Gastrocnemius medialis (tissue), 4 donors: ENCODE measurements around the gene TMEM174. TPM values are rescaled to one million over a fixed set of nuclear protein-coding genes. Genes with fewer than 3 reads are reported as not detected.

ENCODE experiments used
- ATAC-seq, 2 donors: fragments of 150-250 bp; one replicate each; pipeline ENCODE4 v1.9.1; 2016
- DNase-seq, 2 donors: peaks; one replicate each; pipeline ENCODE4 v3.0.0-alpha.2; 2019
- H3K27ac ChIP-seq, 4 donors: fragments of 200-600 bp; sonication (generic); 1 replicate in 1 of 4; 2 replicates in 3 of 4; pipeline ENCODE4 v1.5.1; 2016 to 2018; ENCODE audit warnings: mild to moderate bottlenecking in 2 of 4, moderate library complexity in 1 of 4
- H3K27me3 ChIP-seq, 3 donors: fragments of 200-600 bp; sonication (generic) in 2 of 3; 1 replicate in 1 of 3; 2 replicates in 2 of 3; pipeline versions ENCODE4 v1.5.1 to v1.6.0; 2016 to 2019; ENCODE audit warnings: mild to moderate bottlenecking in 1 of 3, moderate library complexity in 1 of 3
- H3K36me3 ChIP-seq, 2 donors: fragments of 200-600 bp; sonication (generic) in 1 of 2; one replicate each; pipeline ENCODE4 v1.5.1; 2017 to 2018
- H3K4me1 ChIP-seq, 2 donors: fragments of 200-600 bp; sonication (generic) in 1 of 2; one replicate each; pipeline ENCODE4 v1.5.1; 2016 to 2017; ENCODE audit warnings: mild to moderate bottlenecking in 2 of 2
- H3K4me3 ChIP-seq, 4 donors: fragments of 200-600 bp; sonication (generic) in 3 of 4; 1 replicate in 1 of 4; 2 replicates in 3 of 4; pipeline ENCODE4 v1.5.1; 2016 to 2019; ENCODE audit warnings: mild to moderate bottlenecking in 2 of 4
- H3K9me3 ChIP-seq, 3 donors: fragments of 200-600 bp; sonication (generic) in 2 of 3; 1 replicate in 1 of 3; 2 replicates in 2 of 3; pipeline ENCODE4 v1.5.1; 2016 to 2019
- CTCF ChIP-seq, 5 experiments: fragments of 450-650 bp in 3 of 5; fragments of 200-600 bp in 2 of 5; sonication (generic) in 2 of 5; IDR thresholded peaks in 4 of 5; conservative IDR thresholded peaks in 1 of 5; 1 replicate in 4 of 5; 2 replicates in 1 of 5; pipeline ENCODE4 v1.5.1; 2016 to 2019; ENCODE audit warnings: antibody characterized with exemption in 5 of 5, mild to moderate bottlenecking in 3 of 5, moderate library complexity in 3 of 5
- POLR2A ChIP-seq, 2 donors: fragments of 450-650 bp; IDR thresholded peaks; one replicate each; pipeline ENCODE4 v1.6.1; 2017; ENCODE audit warnings: antibody characterized with exemption in 2 of 2, mild to moderate bottlenecking in 2 of 2, moderate library complexity in 2 of 2
- in situ Hi-C, 4 donors: fragments of 200-750 bp; cut with MboI; loops; one replicate each; pipeline versions ENCODE4 v1.15.0 to v1.8.0; 2017; ENCODE audit warnings: low sequenced_read_pairs in 4 of 4
- intact Hi-C: fragments of 100-400 bp; cut with DNase I; formaldehyde crosslinking; loops from one replicate; pipeline ENCODE4 v1.15.1; 2023; ENCODE audit warnings: low total_unique reads
- total RNA-seq, 4 donors: library from RNA; depleted of rRNA; stranded (reverse); fragments of >200 nt; gene quantifications; one replicate each; pipeline versions ENCODE4 v1.1.0 to v1.2.3, GENCODE V29; 2016

TMEM174 gene
- total RNA-seq, 4 donors from 2014 or later: not detected

- H3K27me3 ChIP-seq: peaks cover 0 to 4% (median 4%) of the 10 kb centered on the region in 3 donors
- H3K4me3 ChIP-seq: no peak overlapping the region
- no peak overlapping the region for H3K27ac ChIP-seq
- no peaks in the 10 kb centered on the region for H3K4me1 ChIP-seq
- in situ Hi-C loops (no loop called here), intact Hi-C loops (no loop called here)
- no peaks in the 10 kb centered on the region for H3K9me3 ChIP-seq
- ATAC-seq: no peak
- no peak for DNase-seq
- H3K36me3 ChIP-seq: no peaks in the 10 kb centered on the region
- TF ChIP-seq CTCF (IDR thresholded peaks at IDR 0.05 in 4 of 5, conservative IDR thresholded peaks at IDR 0.05 in 1 of 5) (no peak), POLR2A (IDR thresholded peaks at IDR 0.05) (no peak)
Measured at GRCh38 chr5:73135429-73136054, 37.5 kb upstream of the TMEM174 start.

GRCh38 chr5:73136055-73136562, 36.9 kb upstream of the TMEM174 start:
- TF ChIP-seq CTCF (IDR thresholded peaks at IDR 0.05 in 4 of 5, conservative IDR thresholded peaks at IDR 0.05 in 1 of 5) (no peak), POLR2A (IDR thresholded peaks at IDR 0.05) (no peak)
- Histone ChIP-seq H3K9me3 (no peaks in the 10 kb centered on the region), H3K36me3 (no peaks in the 10 kb centered on the region), H3K4me1 (no peaks in the 10 kb centered on the region), H3K4me3 (no peak overlapping the region), H3K27me3 (peaks cover 0 to 4% (median 4%) of the 10 kb centered on the region in 3 donors), H3K27ac (no peak overlapping the region)
- in situ Hi-C loops: no loop called here
- ATAC-seq (no peak), DNase-seq (no peak)
- intact Hi-C loops: no loop called here

- TF ChIP-seq POLR2A (IDR thresholded peaks at IDR 0.05) (no peak), CTCF (IDR thresholded peaks at IDR 0.05 in 4 of 5, conservative IDR thresholded peaks at IDR 0.05 in 1 of 5) (no peak)
- ATAC-seq (no peak), DNase-seq (no peak)
- in situ Hi-C loops: no loop called here
- Histone ChIP-seq H3K27ac (no peak overlapping the region), H3K36me3 (no peaks in the 10 kb centered on the region), H3K4me3 (no peak overlapping the region), H3K27me3 (peaks cover 0 to 4% (median 4%) of the 10 kb centered on the region in 3 donors), H3K9me3 (no peaks in the 10 kb centered on the region), H3K4me1 (no peaks in the 10 kb centered on the region)
- intact Hi-C loops: no loop called here
Measured at GRCh38 chr5:73137563-73138530, 35.1 kb upstream of the TMEM174 start.

GRCh38 chr5:73139485-73139884, 33.5 kb upstream of the TMEM174 start:
- no peak overlapping the region for H3K27ac ChIP-seq
- no peaks in the 10 kb centered on the region for H3K9me3 ChIP-seq
- H3K4me3 ChIP-seq: no peak overlapping the region
- no peak for DNase-seq
- no peak for ATAC-seq
- H3K4me1 ChIP-seq: no peaks in the 10 kb centered on the region
- intact Hi-C loops: no loop called here
- no peak for TF ChIP-seq CTCF (IDR thresholded peaks at IDR 0.05 in 4 of 5, conservative IDR thresholded peaks at IDR 0.05 in 1 of 5)
- peaks cover 0 to 4% (median 4%) of the 10 kb centered on the region in 3 donors for H3K27me3 ChIP-seq
- H3K36me3 ChIP-seq: no peaks in the 10 kb centered on the region
- in situ Hi-C loops: no loop called here
